ENCODE results near the gene CRIP1.

Gene CRIP1

GRCh38 chr14:105536051-105536450 is 49.4 kb downstream of the CRIP1 start:
- Histone ChIP-seq H3K9me3 (ENCODE audit: low read length) (no peaks in the 10 kb centered on the region), H3K9ac (ENCODE audit: low read length) (no peak overlapping the region), H3K4me1 (ENCODE audit: insufficient read depth, low read length, severe bottlenecking) (peaks cover 3% of the 10 kb centered on the region), H2AFZ (ENCODE audit: low read length) (no peak overlapping the region), H3F3A (ENCODE audit: insufficient read depth, low read length) (no peaks in the 10 kb centered on the region), H3K4me3 (ENCODE audit: low read depth, low read length, poor library complexity, severe bottlenecking) (no peak overlapping the region), H3K4me2 (ENCODE audit: low read length) (no peak overlapping the region), H3K79me2 (ENCODE audit: insufficient read depth, low read length) (no peaks in the 10 kb centered on the region), H3K27me3 (ENCODE audit: insufficient read depth, low read length) (peaks cover 27% of the 10 kb centered on the region), H4K20me1 (ENCODE audit: insufficient read depth, low read length) (no peaks in the 10 kb centered on the region), H3K36me3 (ENCODE audit: insufficient read depth, low read length) (no peaks in the 10 kb centered on the region), H3K9me2 (ENCODE audit: low read depth, low read length) (no peaks in the 10 kb centered on the region), H3K27ac (ENCODE audit: low read depth, low read length, poor library complexity, severe bottlenecking) (no peak overlapping the region)
- TF ChIP-seq EZH2 (IDR thresholded peaks at IDR 0.05; ENCODE audit: borderline replicate concordance, low read length), result no peak
- no peak for TF ChIP-seq CTCF (IDR thresholded peaks at IDR 0.05; ENCODE audit: low read length)

GRCh38 chr14:105536691-105537579 is 50.2 kb downstream of the CRIP1 start:
- TF ChIP-seq EZH2 (IDR thresholded peaks at IDR 0.05; ENCODE audit: borderline replicate concordance, low read length) (no peak), CTCF (IDR thresholded peaks at IDR 0.05; ENCODE audit: low read length) (no peak)
- no peak overlapping the region for H3K27ac ChIP-seq (ENCODE audit: low read depth, low read length, poor library complexity, severe bottlenecking)
- H4K20me1 ChIP-seq (ENCODE audit: insufficient read depth, low read length), result no peaks in the 10 kb centered on the region
- H3K9me2 ChIP-seq (ENCODE audit: low read depth, low read length), result no peaks in the 10 kb centered on the region
- no peaks in the 10 kb centered on the region for H3K79me2 ChIP-seq (ENCODE audit: insufficient read depth, low read length)
- 0 out of 2 replicates have a peak, but pooled peaks cover 2% of the 10 kb centered on the region for H3K9me3 ChIP-seq (ENCODE audit: low read length)
- no peak overlapping the region for H3K4me3 ChIP-seq (ENCODE audit: low read depth, low read length, poor library complexity, severe bottlenecking)
- no peaks in the 10 kb centered on the region for H3K36me3 ChIP-seq (ENCODE audit: insufficient read depth, low read length)
- no peak overlapping the region for H3K9ac ChIP-seq (ENCODE audit: low read length)
- peaks cover 3% of the 10 kb centered on the region for H3K4me1 ChIP-seq (ENCODE audit: insufficient read depth, low read length, severe bottlenecking)
- no peak overlapping the region for H3K4me2 ChIP-seq (ENCODE audit: low read length)
- peaks cover 29% of the 10 kb centered on the region for H3K27me3 ChIP-seq (ENCODE audit: insufficient read depth, low read length)
- no peak overlapping the region for H2AFZ ChIP-seq (ENCODE audit: low read length)
- H3F3A ChIP-seq (ENCODE audit: insufficient read depth, low read length), result no peaks in the 10 kb centered on the region

GRCh38 chr14:105537580-105538474 is 51.1 kb downstream of the CRIP1 start:
- peaks cover 3% of the 10 kb centered on the region for H3K4me1 ChIP-seq (ENCODE audit: insufficient read depth, low read length, severe bottlenecking)
- H3K36me3 ChIP-seq (ENCODE audit: insufficient read depth, low read length), result no peaks in the 10 kb centered on the region
- H3K27me3 ChIP-seq (ENCODE audit: insufficient read depth, low read length), result peaks cover 35% of the 10 kb centered on the region
- no peak overlapping the region; the same call in 1 of the 2 replicates for H3K9ac ChIP-seq (ENCODE audit: low read length)
- peak overlapping the region; percentile 56 for H3K4me2 ChIP-seq (ENCODE audit: low read length)
- H3K4me3 ChIP-seq (ENCODE audit: low read depth, low read length, poor library complexity, severe bottlenecking), result peak overlapping the region; percentile 21
- TF ChIP-seq CTCF (IDR thresholded peaks at IDR 0.05; ENCODE audit: low read length) (peak; percentile 96), EZH2 (IDR thresholded peaks at IDR 0.05; ENCODE audit: borderline replicate concordance, low read length) (no peak)
- H3K27ac ChIP-seq (ENCODE audit: low read depth, low read length, poor library complexity, severe bottlenecking), result no peak overlapping the region
- H3K79me2 ChIP-seq (ENCODE audit: insufficient read depth, low read length), result no peaks in the 10 kb centered on the region
- no peaks in the 10 kb centered on the region for H3F3A ChIP-seq (ENCODE audit: insufficient read depth, low read length)
- no peak overlapping the region for H2AFZ ChIP-seq (ENCODE audit: low read length)
- no peaks in the 10 kb centered on the region for H4K20me1 ChIP-seq (ENCODE audit: insufficient read depth, low read length)
- peaks cover 8% of the 10 kb centered on the region; the same call in 1 of the 2 replicates for H3K9me3 ChIP-seq (ENCODE audit: low read length)
- no peaks in the 10 kb centered on the region for H3K9me2 ChIP-seq (ENCODE audit: low read depth, low read length)
